ENCODE measurements around the gene CCL11.

Gene CCL11

DNA sequence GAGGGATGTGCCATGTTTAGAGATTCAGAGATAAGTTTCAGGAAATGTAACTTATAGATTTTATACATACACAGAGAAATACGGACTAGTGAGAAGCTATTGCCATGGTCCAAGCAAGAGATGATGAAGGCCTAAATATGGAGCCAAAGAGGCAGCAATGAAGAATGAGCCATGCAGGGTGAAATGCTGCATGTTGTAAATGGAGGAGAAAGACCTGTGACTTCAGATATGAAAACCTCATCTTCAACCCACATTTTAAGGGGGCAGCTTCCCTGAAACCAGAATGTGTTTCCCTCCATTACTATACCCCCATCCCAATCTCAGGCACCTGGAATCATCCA is 27.6 kb upstream of the CCL11 start:
- ATAC-seq: no peak

- no peak for ATAC-seq
Observed at GRCh38 chr17:34259146-34259545, 26.4 kb upstream of the CCL11 start.

DNA sequence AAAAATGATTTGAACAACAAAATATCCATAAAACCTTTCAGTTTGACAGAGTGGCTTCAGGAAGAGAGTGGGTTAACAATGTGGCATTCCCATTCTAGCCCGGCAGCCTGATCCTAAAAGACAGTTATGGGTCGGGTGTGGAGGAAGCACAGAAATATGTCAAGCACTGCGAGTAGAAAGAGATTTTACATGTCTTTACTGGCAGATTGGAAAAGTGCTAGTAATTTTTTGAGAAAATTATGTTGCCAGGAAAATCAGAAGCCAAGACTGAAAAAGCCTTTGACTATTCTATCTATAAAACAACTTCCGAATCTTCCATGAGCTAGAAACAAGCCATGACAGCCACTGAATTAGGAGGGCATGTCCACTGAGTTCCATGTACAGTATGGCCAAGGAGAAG is 24.7 kb upstream of the CCL11 start:
- ATAC-seq: no peak

DNA sequence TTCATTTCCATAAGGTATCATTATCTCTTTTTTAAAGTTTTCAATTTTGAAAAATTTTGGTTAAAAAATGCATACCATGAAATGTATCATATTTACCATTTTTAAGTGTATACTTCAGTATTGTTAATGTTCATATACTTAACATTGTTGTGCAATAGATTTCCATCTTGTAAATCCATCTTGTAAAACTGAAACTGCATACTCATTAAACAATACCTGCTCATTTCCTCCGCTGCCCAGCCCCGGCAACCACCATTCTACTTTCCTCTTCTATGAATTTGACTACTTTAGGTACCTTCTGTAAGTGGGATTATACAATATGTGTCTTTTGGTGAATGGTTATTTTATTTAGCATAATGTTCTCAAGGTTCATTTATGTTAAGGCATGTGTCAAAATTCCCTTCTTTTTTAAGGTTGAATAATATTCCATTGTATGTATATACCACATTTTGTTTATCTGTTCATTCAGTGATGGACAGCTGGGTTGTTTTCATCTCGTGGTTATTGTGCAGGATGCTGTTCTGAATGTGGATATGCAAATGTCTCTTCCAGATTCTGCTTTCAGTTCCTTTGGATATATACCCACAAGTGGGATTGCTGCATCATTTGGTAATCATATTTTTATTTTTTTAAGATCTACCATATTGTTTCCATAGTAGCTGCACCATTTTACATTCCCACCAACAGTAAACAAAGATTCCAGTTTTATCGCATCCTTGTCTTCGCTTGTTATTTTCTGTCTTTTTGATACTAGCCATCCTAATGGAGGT is 23.8 kb upstream of the CCL11 start:
- peak in 1 of 2 donors; percentile 43 for ATAC-seq

- ATAC-seq: no peak
Observed at GRCh38 chr17:34265711-34266110, 19.8 kb upstream of the CCL11 start.

- no peak for ATAC-seq
Observed at GRCh38 chr17:34269969-34270368, 15.6 kb upstream of the CCL11 start, which contains the start of gene CCL7. CCL7 (plus strand) TSS chr17:34270221; CDS start chr17:34270291, 70 bp downstream.

DNA sequence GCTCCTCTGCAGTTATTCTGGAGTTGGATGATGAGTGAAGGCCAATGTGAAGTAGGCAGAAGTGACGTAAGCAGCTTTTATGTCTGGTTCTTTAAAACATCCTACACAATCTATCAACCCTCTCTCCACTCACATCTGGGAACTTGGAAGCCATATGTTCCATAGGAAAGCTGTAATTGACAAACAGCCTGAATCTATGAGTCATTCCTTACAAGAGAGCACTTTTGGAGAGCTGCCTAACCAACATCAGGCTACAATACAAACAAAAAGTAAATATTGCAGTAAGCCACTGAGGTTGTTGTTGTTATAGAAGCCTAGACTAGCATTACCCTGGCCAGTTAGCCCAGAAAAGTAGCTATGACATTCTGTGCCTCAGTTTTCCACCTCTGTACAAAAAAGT is 9.7 kb upstream of the CCL11 start:
- no peak for ATAC-seq

- no peak for ATAC-seq
Observed at GRCh38 chr17:34276826-34277225, 8.7 kb upstream of the CCL11 start.

DNA sequence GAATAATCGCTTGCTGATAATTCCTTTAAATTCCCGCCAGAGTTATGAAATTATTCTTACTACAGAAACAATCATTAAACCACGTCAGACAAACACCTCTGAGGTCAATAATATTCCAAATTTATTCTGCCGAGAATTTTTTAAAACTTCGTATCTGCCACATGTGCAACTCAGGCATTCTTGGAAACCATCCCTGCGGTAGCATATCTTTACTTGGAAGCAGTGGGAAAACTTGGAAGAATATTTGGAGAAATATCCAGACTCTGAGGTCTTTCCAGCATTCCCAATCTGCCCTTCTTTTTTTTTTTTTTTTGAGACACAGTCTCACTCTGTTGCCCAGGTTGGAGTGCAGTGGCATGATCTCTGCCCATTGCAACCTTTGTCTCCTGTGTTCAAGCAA is 2.0 kb upstream of the CCL11 start:
- ATAC-seq: no peak

GRCh38 chr17:34287875-34288274 is 2.3 kb downstream of the CCL11 start:
- ATAC-seq: no peak

DNA sequence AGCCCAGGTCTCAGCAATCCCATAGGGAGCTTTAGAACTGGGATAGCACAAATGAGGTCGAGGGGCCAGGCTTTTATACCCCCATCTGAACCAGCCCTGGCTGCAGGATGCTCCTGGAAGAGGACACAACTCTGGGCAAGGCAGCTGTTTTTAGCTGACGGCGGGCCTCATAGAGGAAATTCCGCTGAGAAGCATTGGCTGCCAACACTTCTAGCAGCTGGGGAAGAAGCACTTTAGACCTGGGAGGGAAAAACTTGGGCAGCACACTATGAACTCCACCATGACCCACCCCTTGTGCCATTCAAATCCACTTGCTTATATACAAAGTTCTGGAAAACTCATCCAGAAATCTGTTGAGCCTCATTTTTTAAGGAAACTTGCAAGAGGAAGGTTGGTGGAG is 5.0 kb downstream of the CCL11 start:
- no peak for ATAC-seq

DNA sequence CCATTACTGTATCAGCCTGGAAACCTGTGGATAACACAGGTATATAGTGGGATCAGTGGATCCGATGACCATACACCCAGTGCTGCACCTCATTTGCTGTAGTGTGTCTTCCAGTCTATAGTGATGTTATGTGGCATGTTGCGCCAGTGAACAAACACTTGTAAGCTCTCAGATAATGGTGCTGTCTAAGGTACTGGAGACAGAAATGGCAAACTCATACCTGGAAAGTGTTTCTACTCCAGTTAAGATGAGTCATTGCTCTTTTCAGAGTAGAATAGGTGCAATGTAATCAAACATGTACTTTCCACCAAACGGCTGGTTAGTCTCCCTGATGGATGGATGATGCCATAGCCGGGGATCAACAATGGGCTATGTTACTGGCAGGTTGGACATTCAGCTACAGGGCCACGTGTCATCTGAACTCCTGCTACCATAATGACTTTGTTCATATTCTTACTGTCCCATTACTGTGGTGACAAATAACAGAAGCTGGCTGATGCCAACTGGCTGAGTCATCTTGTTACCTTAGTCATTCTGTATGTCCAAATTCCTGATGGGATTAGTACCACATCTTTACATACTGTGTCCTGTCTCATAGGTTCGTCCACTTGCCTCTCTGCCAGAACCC is 6.3 kb downstream of the CCL11 start:
- ATAC-seq: peak in 1 of 2 donors; percentile 17

DNA sequence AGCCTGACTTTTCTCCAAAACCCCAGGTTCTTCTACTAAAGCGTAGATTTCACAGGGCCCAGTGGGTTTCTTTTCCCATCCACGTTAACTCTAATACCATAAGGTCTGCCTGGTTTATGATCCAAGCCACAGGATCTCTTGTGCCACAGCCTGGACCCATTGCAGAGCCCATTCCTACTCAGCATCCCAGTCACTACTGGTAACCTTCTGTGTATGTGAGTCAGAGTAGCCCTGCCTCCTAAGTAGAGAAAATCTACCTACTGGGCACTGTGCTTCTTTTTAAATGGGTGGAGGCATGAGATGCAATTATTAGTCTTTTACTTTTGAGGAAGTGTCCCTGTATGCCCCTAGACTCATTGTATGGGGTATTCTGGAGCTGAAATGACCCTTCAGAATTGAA is 13.5 kb downstream of the CCL11 start:
- ATAC-seq: no peak

DNA sequence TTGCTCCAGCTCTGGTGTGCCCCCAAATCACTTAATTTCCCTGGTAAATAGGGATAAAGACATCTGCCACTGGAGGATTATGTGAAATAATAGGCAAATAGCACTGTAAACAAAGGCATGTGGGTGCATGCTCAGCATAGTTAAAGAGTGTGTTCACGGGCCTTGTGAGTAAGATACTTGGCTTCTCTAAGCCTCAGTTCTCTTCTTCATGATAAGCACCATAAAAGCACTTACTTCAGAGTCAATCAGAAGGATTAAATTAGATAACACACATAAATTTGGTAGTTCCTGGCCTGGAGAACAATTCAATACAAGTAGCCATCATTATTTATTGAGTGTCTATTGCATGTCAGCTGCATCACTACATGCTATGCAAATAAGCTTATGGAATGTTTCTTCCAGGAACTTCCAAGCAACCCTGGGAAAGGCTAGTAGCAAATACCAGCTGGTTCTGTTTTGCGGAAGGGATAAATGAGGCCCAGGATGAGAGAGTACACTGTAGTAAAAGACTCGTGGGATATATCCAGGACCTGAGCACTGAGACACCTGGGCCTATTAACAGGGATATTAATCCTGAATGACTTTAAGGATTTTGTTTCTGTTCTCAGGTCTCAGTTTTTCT is 14.5 kb downstream of the CCL11 start:
- ATAC-seq: no peak

- ATAC-seq: no peak
Observed at GRCh38 chr17:34300652-34301370, 15.3 kb downstream of the CCL11 start.

GRCh38 chr17:34301986-34302385 is 16.4 kb downstream of the CCL11 start:
- ATAC-seq: no peak

GRCh38 chr17:34302636-34303035 is 17.1 kb downstream of the CCL11 start:
- no peak for ATAC-seq

GRCh38 chr17:34303606-34304005 is 18.1 kb downstream of the CCL11 start:
- no peak for ATAC-seq

- ATAC-seq: no peak
Observed at GRCh38 chr17:34305061-34305460, 19.5 kb downstream of the CCL11 start.

DNA sequence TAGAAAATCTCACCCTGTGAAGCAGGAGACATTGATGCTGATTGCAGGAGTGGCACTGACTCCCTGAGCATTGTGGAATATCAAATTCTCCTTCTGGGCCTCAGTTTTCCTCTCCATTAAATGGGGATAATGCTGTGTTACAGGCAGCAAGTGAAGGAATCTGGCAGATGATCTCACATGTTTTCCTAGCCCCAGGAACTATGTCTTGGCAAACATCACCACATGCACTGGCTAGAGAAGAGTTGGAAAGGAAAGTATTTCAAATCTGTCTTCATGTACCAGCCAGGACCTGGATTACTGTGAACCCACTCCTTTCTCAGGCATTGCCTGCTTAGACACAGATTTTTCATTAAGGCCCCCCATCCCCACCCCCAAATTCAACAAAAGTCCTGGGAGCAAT is 20.1 kb downstream of the CCL11 start:
- no peak for ATAC-seq

DNA sequence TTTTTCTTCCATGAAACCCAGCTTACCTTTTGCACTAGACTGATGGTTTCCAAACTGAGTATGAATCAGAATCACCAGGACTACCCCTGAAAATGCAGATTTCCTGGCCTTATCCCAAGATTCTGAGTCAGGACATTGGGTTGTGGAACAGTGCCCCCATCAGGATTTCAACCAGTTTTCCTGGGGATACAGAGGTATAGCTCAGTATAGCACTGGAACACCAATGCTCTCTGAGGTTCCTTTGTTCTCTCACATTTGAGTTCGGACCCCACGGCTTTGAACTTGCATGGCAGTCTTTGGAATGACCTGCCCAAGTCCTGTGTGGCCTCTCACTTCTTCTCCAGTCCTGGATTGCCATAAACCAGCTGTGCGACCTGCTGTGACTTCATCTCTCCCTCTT is 20.9 kb downstream of the CCL11 start:
- no peak for ATAC-seq

DNA sequence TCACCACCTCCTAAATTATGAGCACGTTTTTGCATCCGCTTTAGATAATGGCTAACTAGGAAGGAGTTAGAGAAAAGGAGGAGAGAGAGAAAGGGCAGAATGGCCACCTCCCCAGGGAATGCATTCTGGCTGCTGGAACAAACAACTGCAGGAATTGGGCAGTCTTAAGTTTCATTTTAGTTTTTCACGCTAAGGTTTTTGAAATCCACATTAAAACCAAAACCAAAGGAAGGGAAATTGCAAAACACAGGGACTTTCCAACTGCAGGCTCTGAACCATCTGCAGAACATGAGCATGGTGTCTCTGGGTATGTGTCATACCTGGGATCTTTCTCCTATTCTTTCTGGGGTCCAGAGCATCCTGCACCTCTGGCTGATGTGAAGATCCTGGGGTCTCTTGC is 21.6 kb downstream of the CCL11 start:
- ATAC-seq: no peak

DNA sequence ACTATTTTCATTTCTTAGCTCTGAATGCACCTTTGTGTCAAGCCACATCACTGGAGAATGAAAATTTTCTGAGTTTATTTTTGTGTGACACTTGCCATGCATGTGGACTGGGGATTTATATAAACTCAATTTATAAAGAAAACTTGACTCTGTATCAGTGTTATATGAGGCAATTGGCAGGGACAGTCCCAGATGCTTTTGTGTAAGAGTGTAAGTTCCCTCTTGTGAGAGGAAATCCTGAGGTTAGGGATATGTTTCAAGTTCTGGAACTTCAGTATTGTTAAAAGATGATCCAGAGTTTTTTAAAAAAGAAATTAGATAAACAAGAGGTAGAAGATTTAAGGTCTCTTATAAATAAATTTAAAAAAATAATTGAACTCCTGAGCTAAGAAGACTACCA is 22.8 kb downstream of the CCL11 start:
- ATAC-seq: no peak

- ATAC-seq: no peak
Observed at GRCh38 chr17:34311291-34311690, 25.7 kb downstream of the CCL11 start.
